ENCODE results near the gene HRH3. TPM values are rescaled to one million over a fixed set of nuclear protein-coding genes. Genes with fewer than 3 reads are reported as not detected.

HRH3 gene
- total RNA-seq, 1 donor from 2014 or later: not detected

GRCh38 chr20:62225820-62226635 is 6.0 kb upstream of the HRH3 start:
- H3K9me3 Mint-ChIP-seq: no peaks in the 10 kb centered on the region
- H3K27me3 Mint-ChIP-seq (ENCODE audit: low read depth): peaks cover 61% of the 10 kb centered on the region
- H3K27ac Mint-ChIP-seq: no peak overlapping the region
- H3K4me1 Mint-ChIP-seq: peaks cover 1% of the 10 kb centered on the region
- H3K4me3 Mint-ChIP-seq: no peak overlapping the region
- no peaks in the 10 kb centered on the region for H3K36me3 Mint-ChIP-seq
- DNase-seq (ENCODE audit: low spot score in 2 of 2, unreplicated experiment in 2 of 2): no peak
- TF ChIP-seq CTCF (IDR thresholded peaks at IDR 0.05; ENCODE audit: unreplicated experiment): no peak

GRCh38 chr20:62225026-62225425 is 4.9 kb upstream of the HRH3 start:
- DNase-seq (ENCODE audit: low spot score in 2 of 2, unreplicated experiment in 2 of 2): no peak
- Mint-ChIP-seq H3K9me3 (no peaks in the 10 kb centered on the region), H3K36me3 (no peaks in the 10 kb centered on the region), H3K4me1 (peaks cover 2% of the 10 kb centered on the region), H3K27ac (no peak overlapping the region), H3K27me3 (ENCODE audit: low read depth) (peaks cover 67% of the 10 kb centered on the region), H3K4me3 (no peak overlapping the region)
- TF ChIP-seq CTCF (IDR thresholded peaks at IDR 0.05; ENCODE audit: unreplicated experiment): no peak

- Mint-ChIP-seq H3K27ac (no peak overlapping the region), H3K9me3 (no peaks in the 10 kb centered on the region), H3K36me3 (no peaks in the 10 kb centered on the region), H3K4me3 (no peak overlapping the region), H3K4me1 (peaks cover 2% of the 10 kb centered on the region), H3K27me3 (ENCODE audit: low read depth) (peaks cover 71% of the 10 kb centered on the region)
- no peak for TF ChIP-seq CTCF (IDR thresholded peaks at IDR 0.05; ENCODE audit: unreplicated experiment)
- no peak for DNase-seq (ENCODE audit: low spot score in 2 of 2, unreplicated experiment in 2 of 2)
These were observed 4.2 kb upstream of the HRH3 start for GRCh38 chr20:62224113-62224855.

GRCh38 chr20:62223571-62223970 is 3.5 kb upstream of the HRH3 start:
- H3K27ac Mint-ChIP-seq: no peak overlapping the region
- no peak overlapping the region for H3K4me3 Mint-ChIP-seq

GRCh38 chr20:62222972-62223371 is 2.9 kb upstream of the HRH3 start:
- peaks cover 84% of the 10 kb centered on the region for H3K27me3 Mint-ChIP-seq (ENCODE audit: low read depth)
- no peak for DNase-seq (ENCODE audit: low spot score in 2 of 2, unreplicated experiment in 2 of 2)
- no peaks in the 10 kb centered on the region for H3K9me3 Mint-ChIP-seq
- H3K27ac Mint-ChIP-seq: no peak overlapping the region
- H3K4me3 Mint-ChIP-seq: no peak overlapping the region
- H3K36me3 Mint-ChIP-seq: no peaks in the 10 kb centered on the region
- TF ChIP-seq CTCF (IDR thresholded peaks at IDR 0.05; ENCODE audit: unreplicated experiment): no peak
- peaks cover 6% of the 10 kb centered on the region for H3K4me1 Mint-ChIP-seq

More at GRCh38 chr20:62223571-62223970, 3.5 kb upstream of the HRH3 start:
- no peak for DNase-seq (ENCODE audit: low spot score in 2 of 2, unreplicated experiment in 2 of 2)
- no peak for TF ChIP-seq CTCF (IDR thresholded peaks at IDR 0.05; ENCODE audit: unreplicated experiment)
- Mint-ChIP-seq H3K9me3 (no peaks in the 10 kb centered on the region), H3K4me1 (peaks cover 6% of the 10 kb centered on the region), H3K36me3 (no peaks in the 10 kb centered on the region), H3K27me3 (ENCODE audit: low read depth) (peaks cover 78% of the 10 kb centered on the region)
